Stimulated activated CD8-positive, alpha-beta memory T cell treated with anti-CD3 and anti-CD28 coated beads, Interleukin-15, amount 100 ng/mL, for 4 hours (primary cell): ENCODE results near the gene DVL3.
A peak's percentile ranks its signal among the peaks of the same experiment; 100 is the strongest.

Source experiments
- DNase-seq, 2 donors: peaks; one replicate each; pipeline ENCODE4 v3.0.0-alpha.2; 2020; ENCODE audit warnings: low read depth in 2 of 2

The DVL3 gene

GRCh38 chr3:184176377-184177330 lies 21.5 kb downstream of the DVL3 start:
- no peak for DNase-seq

GRCh38 chr3:184177331-184177731 lies 22.2 kb downstream of the DVL3 start:
- no peak for DNase-seq

DNA sequence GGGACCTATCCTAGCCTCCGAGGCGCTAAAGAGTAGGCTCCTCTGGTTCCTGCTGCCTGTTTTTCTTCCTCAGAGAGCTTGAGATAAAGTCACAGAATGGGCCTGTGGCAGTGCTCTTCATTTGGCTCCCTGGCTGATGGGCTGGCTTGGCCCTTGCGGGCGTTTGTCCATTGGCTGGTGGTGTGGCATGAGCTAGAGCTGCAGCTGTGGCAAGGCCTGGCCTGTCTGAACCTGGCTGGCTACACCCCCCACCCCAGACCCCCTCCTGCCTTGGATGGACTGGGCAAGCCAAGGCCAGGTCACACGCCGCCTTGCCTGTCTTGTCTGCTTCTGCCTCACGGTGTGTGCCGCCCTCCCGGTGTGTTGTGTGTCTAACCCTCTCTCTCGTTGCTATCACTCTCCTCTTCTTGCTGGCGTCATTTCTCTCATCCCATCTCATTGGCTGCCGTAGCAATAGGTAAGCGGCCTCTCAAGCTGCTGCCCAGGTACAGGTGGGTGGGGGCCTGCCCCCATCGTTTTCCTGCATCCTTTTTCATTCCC lies 22.7 kb downstream of the DVL3 start:
- no peak for DNase-seq

DNA sequence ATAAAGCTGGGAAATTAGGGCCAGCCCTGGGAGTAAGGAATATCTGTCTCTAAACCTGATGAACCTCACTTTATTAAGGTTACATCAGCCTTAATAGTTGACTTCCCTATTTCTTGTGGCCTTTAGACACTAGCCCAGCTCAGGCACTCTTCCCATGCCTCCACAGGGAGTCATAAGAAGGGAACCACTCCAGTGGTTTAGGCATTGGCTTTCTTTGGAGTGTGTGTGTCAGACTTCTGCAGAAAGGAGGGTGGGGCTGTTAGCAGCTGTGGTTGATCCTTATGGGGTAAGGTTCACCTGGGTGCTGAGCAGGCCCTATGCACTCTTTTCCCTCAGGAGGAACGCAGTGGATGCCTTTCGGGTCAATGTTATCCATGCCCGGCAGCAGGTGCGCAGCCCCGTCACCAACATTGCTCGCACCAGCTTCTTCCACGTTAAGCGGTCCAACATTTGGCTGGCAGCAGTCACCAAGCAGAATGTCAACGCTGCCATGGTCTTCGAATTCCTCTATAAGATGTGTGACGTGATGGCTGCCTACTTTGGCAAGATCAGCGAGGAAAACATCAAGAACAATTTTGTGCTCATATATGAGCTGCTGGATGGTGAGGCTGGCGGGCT lies 23.5 kb downstream of the DVL3 start:
- DNase-seq: no peak

- DNase-seq: no peak
Measured at GRCh38 chr3:184180165-184180564, 25.0 kb downstream of the DVL3 start.

- DNase-seq: no peak
Measured at GRCh38 chr3:184181596-184181995, 26.4 kb downstream of the DVL3 start.

DNA sequence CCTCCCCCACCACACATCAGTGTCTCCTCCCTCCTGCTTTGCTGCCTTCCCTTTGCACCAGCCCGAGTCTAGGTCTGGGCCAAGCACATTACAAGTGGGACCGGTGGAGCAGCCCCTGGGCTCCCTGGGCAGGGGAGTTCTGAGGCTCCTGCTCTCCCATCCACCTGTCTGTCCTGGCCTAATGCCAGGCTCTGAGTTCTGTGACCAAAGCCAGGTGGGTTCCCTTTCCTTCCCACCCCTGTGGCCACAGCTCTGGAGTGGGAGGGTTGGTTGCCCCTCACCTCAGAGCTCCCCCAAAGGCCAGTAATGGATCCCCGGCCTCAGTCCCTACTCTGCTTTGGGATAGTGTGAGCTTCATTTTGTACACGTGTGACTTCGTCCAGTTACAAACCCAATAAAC lies 28.5 kb downstream of the DVL3 start:
- no peak for DNase-seq

- no peak for DNase-seq
Measured at GRCh38 chr3:184184546-184185230, 29.5 kb downstream of the DVL3 start.

GRCh38 chr3:184185461-184186183 lies 30.4 kb downstream of the DVL3 start:
- peak; percentile 97 to 99 for DNase-seq

DNA sequence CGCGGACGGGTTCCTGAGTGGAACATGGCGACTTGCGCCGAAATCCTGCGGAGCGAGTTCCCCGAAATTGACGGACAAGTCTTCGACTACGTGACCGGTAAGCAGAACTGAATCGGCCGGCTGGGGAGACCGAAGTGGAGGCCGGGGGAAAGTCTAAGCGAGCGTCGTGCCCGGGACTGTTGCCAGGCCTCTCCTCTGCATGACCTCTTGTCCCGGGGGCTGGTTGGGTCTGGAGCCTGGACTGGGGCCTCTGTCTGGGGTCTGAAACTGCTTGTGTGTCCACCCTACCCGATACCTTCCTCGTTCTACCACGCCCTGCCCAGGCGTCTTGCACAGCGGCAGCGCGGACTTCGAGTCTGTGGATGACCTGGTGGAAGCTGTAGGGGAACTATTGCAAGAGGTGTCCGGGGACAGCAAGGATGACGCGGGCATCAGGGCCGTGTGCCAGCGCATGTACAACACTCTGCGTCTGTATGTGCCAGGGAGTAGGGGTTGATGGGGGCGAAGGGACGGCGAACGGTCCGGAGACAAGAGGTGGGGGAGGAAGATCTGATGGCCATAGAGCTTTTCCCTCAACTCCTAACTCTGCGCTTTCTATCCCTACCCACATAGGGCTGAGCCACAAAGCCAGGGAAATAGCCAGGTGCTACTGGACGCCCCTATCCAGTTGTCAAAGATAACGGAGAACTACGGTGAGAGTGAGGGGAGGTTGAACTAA lies 31.2 kb downstream of the DVL3 start, which contains the start of gene ABCF3:
TSS of gene ABCF3 (plus strand) at position 16 of the 718 bp plus-strand sequence. CDS start at position 25, 9 bp downstream.
- no peak for DNase-seq

- no peak for DNase-seq
Measured at GRCh38 chr3:184186902-184187207, 31.7 kb downstream of the DVL3 start.

DNA sequence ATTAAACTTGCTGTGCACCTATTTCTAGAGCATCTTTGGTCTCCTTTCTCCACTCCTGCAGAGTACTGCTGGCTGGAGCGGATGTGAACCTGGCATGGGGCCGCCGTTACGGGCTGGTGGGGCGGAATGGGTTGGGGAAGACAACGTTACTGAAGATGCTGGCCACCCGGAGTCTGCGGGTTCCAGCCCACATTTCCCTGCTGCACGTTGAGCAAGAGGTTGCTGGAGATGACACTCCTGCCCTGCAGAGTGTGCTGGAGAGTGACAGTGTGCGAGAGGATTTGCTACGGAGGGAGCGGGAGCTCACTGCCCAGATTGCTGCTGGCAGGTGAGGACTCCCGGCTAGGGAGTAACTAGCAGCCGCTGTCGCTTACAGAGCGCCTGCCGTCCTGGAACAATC lies 32.9 kb downstream of the DVL3 start:
- no peak for DNase-seq

DNA sequence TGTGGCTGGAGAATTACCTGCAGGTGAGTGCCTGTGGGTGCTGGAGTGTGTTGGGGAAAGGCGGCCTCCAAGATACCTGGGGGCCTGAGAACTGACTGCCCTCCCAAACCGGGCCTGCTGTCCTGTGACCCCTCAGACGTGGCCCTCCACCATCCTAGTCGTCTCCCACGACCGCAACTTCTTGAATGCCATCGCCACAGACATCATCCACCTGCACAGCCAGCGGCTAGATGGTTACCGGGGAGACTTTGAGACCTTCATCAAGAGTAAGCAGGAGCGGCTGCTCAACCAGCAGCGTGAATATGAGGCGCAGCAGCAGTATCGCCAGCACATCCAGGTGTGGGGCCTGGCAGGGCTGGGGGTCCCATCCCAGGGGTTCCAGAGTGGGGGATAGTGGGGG lies 34.2 kb downstream of the DVL3 start:
- no peak for DNase-seq

GRCh38 chr3:184192889-184193288 lies 37.7 kb downstream of the DVL3 start:
- DNase-seq: no peak

GRCh38 chr3:184193991-184194539 lies 38.9 kb downstream of the DVL3 start:
- DNase-seq: no peak

DNA sequence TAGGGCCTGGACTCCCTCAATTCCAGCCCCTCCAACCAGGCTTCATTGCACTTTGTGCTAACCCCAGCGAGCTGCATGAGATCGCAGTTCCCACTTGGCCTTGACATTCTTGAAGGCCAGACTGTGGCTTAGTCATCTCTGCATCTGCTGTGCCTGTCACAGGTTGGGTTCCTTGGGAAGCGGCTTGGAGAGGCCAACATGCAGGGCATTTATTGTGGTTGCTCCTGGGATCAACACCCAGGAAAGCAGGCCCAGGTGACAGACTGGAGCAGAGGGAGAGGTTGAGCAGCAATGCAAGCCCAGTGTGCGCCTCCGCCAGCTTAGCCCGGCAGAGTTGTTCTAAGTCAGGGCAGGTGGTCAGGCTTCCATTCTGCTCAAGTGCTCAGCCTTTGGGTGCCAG lies 41.4 kb downstream of the DVL3 start:
- no peak for DNase-seq

- no peak for DNase-seq
Measured at GRCh38 chr3:184198509-184198908, 43.3 kb downstream of the DVL3 start.

DNA sequence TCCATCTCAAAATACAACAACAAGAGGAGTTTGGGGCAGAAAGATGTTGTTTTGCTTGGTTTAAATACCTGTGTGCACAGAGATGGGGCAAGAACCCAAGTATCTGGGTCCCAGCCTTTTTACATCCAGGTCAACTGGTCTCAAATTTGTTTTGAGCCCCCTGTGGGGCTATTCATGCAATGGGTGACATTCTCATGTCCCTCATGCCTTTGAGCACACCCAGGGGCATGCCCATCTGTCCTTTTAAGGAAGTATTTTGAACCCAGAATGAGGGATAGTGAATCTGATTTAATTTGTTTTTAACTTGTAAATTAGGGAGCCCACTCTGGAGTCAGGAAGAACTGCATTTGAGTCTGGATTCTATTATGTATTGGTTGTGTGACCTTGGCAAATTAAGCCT lies 45.6 kb downstream of the DVL3 start:
- DNase-seq: no peak

DNA sequence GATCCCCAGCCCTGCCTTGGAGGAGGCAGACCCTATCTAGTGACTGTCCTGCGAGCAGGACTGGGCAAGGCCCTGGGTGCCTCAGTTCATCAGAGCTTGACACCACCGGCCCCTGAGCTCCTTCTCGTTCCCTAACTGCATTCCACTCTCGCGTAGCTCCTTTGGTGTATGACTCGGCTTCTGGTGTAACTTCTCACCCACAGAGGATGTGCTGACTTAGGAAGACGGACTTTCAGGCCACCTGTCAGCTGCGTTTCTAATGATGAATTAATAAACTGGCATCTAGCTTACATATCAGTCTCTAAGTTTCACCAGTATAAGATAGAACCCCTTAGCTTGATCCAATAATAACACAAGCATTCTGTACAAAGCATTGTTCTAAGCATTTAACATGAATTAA lies 48.3 kb downstream of the DVL3 start:
- no peak for DNase-seq

- no peak for DNase-seq
Measured at GRCh38 chr3:184209146-184209923, 54.2 kb downstream of the DVL3 start.
